Stimulated activated CD8-positive, alpha-beta memory T cell treated with anti-CD3 and anti-CD28 coated beads, Interleukin-2, amount 100 ng/mL, for 48 hours (primary cell): ENCODE data around the gene CCDC183.
"Not testable (repeated sequence)": the region's sequence is repeated elsewhere in the genome, so short reads cannot be mapped to it uniquely, and the experiment has no call there.

Experiments
- DNase-seq, 2 donors: peaks; one replicate each; pipeline ENCODE4 v3.0.0-alpha.2; 2020; ENCODE audit warnings: low read depth in 2 of 2

Gene CCDC183

DNA sequence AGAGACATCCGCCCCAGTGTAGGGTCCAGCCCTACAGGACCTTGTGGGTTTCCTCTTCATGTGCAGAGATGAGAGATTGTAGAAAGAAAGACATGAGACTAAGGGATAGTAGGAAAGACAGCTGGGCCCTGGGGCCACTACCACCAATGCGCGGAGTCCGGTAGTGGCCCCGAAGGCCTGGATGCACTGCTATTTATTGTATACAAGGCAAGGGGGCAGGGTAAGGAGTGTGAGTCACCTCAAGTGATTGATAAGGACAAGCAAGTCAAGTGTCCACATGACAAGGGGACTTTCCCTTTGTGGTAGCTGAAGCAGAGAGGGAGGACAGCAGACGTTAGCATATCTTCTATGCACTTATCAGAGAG, 11.2 kb upstream of the CCDC183 start:
- DNase-seq, result no peak

DNA sequence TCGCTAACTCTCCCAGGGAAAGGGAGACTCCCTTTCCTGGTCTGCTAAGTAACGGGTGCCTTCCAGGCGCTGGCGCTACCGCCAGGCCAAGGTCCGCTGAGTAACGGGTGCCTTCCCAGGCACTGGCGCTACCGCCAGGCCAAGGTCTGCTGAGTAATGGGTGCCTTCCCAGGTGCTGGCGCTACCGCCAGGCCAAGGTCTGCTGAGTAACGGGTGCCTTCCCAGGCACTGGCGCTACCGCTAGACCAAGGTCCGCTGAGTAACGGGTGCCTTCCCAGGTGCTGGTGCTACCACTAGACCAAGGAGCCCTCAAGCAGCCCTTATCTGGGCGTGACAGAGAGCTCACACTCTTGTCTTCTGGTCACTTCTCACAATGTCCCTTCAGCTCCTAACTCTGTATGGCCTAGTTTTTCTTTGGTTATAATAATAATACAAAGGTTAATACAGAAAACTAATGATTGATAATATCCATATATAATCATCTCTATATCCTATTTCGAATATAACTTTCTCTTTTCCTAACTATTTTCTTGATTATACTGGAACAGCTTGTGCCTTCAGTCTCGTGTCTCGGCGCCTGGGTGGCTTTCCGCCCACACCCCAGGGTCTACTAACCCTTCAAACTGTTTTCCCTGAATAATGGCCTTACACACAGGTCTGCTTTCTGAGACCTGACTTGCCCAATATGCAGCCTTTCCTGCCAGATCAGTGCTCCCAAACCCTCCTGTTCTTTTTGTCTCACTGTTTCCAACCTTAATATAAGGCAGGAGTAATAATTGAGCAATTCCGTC, 10.4 kb upstream of the CCDC183 start:
- DNase-seq, result not testable (repeated sequence)

DNA sequence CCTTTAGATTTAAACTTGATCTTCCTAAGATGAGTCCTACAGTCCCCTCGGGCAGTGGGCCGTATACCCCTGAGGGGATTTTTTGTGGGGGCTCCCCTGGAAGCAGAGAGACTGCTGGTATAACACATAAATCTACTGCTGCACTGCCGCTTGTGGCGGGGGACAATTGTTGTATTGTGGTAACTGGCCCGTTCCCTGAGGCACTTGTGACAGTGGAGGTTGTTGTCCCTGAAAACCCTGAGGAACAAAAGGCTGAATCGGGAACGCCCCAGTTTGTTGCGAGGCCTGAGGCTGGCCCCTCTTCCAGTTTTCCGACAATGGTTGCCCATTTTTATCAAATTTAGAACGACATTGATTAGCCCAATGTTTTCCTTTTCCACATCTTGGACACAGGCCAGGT, 9.7 kb upstream of the CCDC183 start:
- no peak for DNase-seq

DNA sequence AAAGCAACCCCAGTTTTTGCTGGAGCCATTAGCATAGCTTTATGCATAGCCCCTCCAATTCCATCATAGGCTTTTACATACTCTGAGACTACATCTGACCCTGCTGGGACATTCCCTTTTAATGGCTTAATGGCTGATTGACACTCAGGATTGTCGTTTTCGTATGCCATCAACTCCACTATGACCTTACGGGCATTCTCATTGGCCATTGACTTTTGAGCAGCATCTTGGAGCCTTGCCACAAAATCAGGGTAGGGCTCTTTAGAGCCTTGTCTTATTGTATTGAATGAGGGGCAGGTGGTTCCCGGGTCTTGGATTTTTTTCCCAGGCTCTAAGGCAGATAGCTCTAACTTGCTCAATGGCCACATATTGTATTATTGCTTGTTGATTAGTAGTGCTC, 9.2 kb upstream of the CCDC183 start:
- not testable (repeated sequence) for DNase-seq

DNA sequence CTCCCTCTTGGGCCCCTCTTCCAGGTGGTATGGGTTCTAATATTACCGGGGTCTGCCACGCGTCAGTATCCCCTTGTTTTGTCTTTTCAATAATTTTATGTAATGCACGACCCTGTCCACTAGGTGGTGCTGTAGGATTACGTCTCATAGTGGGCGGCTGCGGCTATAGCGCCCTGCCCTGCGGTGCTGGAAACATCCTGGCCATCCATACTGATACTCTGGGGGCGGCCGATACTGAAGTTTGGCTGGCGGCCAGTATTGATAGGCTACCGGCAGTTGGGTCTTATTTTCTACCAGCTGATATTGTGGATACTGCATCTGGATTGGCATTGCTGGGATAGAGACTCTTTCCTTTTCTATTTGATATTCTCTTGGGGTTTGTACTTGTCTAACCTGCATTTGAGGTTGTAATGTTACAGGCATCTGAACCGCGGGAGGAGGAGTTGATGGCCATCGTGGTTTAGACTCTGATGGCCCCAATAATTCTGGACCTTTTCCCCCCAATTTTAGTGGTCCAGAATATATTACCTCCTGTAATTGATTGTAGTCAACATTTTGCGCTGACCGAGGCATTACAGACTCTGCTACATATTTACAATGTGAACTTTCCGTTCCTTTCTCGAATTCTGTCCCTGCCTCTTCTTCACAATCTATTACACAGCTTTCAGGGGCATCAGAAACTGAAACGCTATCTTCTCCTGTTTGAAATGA, 8.3 kb upstream of the CCDC183 start:
- DNase-seq, result peak; percentile 54 to 62

DNA sequence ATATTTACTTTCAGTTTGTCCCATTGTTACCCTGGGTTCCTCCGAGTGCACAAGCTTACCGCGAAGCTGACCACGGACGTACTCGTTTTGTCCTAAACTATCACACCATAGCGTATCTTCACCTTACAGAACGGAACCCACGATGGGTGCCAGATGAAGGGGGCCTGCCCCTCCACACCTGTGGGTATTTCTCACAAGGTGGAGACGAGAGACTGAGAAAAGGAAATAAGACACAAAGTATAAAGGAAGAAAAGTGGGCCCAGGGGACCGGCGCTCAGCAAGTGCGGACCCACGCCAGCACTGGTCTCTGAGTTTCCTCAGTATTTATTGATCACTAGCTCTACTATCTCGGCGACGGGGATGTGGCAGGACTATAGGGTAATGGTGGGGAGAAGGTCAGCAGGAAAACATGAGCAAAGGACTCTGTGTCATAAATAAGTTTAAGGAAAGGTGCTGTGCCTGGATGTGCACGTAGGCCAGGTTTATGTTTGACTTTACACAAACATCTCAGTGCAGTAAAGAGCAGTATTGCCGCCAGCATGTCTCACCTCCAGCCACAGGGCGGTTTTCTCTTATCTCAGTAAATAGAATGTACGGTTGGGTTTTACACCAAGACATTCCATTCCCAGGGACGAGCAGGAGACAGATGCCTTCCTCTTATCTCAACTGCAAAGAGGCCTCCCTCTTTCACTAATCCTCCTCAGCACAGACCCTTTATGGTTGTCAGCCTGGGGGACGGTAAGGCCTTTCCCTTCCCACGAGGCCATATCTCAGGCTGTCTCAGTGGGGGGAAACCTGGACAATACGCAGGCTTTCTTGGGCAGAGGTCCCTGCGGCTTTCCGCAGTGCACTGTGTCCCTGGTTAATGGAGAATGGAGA, 7.3 kb upstream of the CCDC183 start:
- DNase-seq, result not testable (repeated sequence)

DNA sequence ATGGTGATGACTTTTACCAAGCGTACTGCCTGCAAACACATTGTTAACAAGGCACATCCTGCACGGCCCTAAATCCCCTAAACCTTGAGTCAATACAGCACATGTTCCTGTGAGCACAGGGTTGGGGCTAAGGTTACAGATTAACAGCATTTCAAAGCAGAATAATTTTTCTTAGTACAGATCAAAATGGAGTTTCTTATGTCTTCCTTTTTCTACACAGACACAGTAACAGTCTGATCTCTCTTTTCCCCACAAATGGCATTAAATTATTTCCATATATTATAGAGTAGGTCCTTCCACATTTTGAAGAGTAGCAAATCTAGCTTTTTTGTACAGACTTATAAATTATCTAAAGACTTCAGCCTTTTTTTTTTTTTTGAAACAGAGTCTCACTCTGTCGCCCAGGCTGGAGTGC, 6.6 kb upstream of the CCDC183 start:
- no peak for DNase-seq

DNA sequence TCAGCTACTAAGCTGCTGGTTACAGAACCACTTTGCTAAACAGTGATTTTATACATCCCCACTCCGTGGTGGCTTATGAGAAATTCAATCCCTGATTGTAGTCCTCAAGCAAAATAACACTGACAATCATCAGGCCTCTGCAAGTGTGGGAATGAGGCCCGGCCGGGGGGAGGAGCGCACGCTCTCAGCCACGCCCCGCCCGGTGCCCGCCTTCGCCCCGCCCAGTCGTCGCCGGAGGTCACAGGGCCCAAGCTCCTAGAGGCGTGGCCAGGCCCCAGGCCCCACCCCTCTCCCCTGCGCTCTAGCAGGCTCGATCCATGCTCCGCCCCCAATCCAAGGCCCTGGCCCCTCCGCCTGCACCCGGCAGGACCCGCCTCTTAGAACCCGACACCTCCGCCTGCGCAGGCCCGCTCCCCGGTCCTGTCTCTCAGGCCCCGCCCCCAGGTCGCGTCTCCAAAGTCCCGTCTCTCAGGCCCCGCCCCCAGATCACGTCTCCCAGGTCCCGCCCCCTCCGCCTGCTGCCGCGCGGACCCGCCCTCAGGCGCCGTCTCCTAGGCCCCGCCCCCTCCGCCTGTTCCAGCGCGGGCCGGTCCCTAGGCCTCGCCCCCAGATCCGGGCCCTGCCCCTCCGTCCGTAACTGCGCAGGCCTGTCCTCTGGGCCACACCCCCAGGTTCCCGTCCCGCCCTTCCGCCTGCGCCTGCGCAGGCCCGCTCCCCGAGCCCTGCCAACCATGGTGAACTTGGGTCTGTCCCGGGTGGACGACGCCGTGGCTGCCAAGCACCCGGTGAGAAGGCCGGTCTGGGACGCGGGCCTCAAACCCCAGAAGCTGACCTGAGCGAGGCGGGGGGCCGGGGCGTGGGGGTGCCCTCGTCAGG, 5.3 kb upstream of the CCDC183 start, which contains the start of gene TMEM141:
Gene TMEM141 (plus strand): TSS at position 705 of the 876 bp plus-strand sequence. CDS start 27 bp downstream, at position 732.
- peak; percentile 100 for DNase-seq

DNA sequence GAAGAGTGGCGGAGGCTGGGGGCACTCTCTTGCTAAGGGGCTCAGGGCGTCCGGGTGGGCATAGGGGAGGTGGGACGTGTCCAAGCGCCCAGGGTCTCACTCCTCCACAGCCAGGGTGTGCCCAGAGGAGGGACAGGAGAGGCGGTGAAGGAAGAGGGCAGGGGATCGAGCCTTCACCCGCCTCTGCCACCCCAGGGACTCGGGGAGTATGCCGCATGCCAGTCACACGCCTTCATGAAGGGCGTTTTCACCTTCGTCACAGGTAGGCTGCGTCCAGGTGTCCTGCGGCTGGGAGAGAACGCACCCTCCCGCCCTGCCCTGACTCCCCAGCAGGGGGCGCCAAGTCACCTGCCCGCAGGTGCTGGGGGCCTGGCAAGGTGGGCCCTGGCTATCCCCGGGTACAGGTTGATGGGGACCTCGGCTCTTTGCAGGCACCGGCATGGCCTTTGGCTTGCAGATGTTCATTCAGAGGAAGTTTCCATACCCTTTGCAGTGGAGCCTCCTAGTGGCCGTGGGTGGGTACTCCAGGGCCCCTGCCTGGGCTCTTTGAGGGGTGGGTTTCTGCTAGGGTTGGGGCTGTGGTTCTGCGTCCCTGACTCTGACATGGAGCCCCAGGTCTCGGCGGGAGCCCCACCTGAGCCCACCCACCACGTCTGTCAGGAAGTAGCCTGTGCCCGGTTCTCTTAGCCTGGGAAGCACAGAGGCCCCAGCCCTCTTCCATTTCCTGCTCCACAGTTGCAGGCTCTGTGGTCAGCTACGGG, 4.4 kb upstream of the CCDC183 start:
- DNase-seq, result peak in 1 of 2 donors; percentile 44

DNA sequence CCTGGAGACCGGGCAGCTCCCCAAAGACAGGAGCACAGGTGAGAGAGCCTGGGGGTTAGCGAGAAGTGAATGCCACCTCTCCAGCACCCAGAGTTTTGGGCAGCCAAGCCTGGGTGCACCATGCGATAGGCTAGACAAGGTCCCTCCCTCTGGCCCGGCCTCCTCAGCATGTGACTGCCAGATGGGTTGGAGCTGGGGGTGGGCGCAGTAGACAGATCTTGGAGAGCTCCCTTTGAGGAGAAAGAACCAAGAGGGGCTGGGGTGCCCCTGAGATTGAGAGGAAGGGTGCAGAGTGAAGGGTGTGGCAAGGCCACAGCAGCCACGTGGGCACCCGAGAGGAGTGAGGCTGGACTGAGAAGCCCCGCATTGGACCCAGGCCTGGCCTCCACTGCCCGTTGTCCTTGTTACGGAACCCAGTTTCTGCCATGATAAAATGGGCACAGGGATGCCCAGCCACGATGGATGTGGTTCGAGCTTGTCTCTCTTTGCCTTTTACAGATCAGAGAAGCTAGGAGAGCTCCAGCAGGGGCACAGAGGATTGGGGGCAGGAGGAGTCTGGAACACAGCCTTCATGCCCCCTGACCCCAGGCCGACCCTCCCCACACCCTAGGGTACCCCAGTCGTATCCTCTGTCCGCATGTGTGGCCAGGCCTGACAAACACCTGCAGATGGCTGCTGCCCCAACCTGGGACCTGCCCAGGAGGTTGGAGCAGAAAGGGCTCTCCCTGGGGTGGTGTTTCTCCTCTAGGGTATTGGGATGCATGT, 3.6 kb upstream of the CCDC183 start:
- no peak for DNase-seq

DNA sequence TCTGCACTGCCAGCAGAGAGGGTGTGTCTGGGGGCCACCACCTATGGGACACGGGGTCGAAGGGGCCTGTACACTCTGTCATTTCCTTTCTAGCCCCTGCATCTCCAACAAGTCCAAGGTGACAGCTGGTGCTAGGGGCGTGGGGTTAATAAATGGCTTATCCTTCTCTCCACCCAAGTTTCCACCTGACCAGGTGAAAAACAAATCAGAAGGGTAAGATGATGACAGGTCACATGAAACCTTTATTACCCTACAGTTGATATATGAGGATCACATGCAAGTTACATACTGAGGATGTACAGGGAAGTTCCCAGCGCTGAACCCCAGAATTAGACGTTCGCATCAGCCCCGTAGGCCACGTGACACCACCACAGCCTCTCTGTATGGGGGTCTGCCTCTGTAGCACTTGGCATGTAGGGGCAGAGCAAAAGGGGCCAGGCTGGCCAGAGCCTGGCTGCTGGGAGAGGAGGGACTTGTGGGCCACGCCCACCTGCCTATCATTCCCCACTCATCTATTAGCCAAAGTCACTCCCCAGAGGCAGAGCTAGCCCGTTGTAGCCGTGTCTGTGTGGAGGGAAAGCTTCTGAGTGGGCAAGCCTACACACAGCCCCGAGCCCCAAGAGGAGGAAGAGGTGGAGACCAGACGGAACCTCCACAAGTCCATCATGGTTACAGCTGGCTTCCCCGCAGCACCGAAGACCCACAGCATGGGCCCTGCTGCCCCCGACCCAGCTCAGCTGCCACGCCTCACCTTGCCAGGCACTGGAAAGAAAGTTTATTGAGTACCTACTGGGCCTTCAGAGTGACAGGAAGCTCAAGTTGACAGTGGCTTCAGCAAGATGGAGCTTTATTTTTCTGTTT, 2.8 kb upstream of the CCDC183 start:
- DNase-seq, result no peak

DNA sequence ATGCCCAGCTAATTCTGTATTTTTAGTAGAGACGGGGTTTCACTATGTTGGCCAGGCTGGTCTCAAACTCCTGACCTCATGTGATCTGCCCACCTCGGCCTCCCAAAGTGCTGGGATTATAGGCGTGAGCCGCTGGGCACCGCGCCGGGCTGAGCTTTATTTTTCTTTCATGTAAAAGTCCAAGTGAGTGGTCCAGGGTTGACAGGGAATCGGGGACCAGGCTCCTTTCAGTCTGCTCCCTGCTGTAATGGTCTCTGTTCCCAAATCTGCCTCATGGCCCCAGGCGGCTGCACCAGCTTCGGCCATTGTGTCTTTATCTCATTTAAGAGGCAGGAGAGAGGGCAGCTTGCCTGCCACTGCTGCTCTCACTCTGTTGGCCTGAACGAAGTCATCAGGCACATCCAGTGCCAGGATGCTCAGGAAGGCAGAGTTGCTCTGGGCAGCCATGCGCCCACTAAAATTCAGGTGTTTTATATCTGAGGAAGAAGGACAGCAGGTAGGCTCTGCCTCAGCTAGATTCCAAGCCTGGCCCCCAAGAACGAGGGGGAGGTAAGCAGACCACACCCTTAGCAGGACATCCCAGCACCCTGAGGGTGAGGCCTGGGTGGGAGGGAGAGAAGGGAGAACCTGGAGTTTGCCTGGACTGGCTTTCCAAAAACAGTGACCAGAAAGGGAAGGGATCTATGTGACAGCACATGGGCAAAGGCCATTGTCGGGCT, 1.7 kb upstream of the CCDC183 start:
- no peak for DNase-seq

DNA sequence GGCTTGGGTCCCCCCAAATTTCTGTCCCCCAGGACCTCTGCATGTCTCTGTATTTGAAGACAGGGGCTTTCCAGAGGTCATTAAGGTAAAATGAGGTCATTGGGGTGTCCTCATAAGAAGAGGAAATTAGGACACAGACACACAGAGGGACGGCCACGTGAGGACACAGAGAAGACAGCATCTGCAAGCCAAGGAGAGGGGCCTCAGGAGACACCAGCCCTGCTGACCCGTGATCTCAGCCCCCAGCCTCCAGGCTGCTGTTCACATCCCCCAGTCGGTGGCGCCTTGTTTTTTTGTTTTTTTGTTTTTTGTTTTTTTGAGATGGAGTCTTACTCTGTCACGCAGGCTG, 1.2 kb upstream of the CCDC183 start:
- DNase-seq, result no peak

DNA sequence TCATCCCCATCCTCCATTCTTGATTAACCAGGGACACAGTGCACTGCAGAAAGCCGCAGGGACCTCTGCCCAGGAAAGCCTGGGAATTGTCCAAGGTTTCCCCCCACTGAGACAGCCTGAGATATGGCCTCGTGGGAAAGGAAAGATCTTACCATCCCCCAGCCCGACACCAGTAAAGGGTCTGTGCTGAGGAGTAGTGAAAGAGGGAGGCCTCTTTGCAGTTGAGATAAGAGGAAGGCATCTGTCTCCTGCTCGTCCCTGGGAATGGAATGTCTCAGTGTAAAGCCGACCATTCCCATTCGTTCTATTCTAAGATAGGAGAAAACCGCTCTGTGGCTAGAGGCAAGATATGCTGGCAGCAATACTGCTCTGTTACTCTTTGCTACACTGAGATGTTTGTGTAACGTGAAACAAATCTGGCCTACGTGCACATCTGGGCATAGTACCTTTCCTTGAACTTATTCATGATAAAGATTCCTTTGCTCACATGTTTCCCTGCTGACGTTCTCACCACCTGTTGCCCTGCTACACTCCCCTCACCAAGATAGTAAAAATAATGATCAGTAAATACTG, 723 bp downstream of the CCDC183 start:
- not testable (repeated sequence) for DNase-seq

DNA sequence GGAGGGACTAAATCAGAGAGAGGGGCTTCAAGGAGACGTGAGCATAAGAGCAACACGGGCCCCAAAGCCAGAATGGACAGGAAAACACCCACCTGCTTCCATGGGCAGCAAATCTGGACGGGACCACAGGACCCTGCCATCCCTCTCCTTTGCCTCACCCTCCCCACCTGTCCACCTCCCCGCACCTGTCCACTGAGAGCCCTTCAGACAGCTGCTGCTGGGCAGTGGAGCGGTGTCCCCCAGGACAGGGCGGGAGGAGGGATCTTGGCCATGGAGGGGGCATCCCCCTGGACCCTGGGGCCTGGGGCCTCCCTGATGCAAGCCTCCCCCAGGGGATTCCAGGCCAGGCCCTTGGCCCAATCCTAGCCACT, 2.6 kb downstream of the CCDC183 start:
- DNase-seq, result no peak

DNA sequence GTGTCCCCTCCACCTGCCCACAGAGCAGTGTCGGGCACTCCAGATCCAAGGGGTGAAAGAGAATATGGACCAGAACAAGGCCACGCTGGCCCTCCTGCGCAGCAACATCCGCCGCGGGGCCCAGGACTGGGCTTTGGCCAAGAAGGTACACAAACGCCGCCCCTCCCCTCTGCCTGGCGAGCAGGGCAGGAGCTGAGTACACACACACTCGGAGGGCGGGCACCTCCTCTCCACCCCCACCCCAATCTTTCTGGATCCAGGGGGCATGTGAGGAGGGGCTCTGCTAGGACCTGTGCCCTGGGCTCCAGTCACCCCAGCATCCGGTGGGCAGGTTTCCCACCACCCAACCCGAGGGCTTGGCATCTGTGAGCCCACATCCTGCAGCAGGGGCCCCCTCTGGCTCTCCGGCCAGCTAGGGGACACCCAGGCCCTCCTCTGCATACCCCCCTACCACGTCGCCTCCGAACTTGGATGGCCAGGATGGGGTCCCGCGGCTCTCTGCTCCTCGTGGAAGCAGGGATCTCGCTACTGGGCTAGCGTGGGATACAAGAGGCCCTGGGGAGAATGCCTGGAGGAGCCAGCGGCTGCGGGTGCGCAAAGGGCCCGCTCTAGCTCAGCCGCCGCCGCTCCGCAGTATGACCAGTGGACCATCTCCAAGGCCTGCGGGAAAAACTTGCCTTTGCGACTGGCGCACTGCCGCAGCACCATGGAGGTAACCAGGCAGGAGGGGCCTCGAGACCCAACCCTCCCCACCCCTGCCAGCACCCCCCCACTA, 3.1 kb downstream of the CCDC183 start:
- DNase-seq, result no peak
